Activated CD8-positive, alpha-beta memory T cell treated with anti-CD3 and anti-CD28 coated beads, Interleukin-2, amount 50 U/mL, for 24 hours (primary cell): ENCODE measurements around the gene RELL1.

Experiments
- DNase-seq: peaks from one replicate; pipeline ENCODE4 v3.0.0-alpha.2; 2020; ENCODE audit errors: extremely low read depth

The RELL1 gene

DNA sequence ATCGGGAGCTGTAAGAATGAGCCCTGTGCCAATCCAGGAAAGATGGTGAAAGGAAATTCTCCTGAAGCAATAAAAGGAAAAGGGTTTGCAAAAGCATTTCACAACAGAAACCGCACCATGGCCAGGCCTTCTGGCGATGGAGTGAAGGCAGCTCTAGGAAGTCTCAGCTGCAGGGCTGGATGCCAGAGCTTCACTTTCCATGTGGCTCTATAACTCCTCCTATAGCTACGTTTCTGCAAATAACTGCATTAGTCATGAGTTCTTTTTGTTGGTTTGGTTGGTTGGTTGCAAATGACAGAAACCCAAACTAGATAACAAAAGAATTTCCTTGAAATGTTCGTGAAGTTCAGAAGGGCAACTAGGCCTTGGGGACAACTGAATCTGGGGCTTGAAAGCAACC is 84.6 kb downstream of the RELL1 start:
- DNase-seq = no peak

DNA sequence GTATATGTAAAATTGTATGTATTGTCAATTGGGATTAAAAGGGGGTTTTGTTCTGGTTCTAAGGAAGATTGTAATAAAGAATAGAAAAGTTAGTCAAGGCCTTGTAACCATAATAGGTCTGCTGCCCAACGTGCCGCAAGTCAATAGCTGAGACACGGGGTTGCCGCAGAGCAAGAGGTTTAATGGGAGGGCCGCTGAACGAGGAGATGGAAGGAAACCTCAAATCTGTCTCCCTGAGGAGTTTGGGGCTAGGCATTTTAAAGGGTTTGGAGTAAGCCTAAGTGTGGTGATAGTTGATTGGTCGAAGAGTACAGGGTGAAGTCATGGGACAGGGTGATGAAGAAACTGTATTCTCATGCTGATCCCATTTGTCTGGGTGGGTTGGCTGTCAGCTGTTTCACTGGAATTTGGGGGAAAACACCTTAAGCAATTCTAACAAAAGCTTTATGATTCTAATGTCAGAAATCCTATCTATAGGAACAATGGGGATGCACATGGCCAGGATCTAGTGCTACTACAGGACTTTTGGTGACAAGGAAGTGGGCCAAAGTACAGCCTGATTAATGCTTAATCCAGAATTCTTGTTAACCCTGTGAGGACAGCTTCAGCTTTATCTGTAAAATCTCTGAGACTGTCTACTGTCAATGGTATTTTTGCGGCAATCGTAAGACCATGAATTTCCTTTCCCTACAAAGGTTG is 86.9 kb downstream of the RELL1 start:
- DNase-seq = no peak

DNA sequence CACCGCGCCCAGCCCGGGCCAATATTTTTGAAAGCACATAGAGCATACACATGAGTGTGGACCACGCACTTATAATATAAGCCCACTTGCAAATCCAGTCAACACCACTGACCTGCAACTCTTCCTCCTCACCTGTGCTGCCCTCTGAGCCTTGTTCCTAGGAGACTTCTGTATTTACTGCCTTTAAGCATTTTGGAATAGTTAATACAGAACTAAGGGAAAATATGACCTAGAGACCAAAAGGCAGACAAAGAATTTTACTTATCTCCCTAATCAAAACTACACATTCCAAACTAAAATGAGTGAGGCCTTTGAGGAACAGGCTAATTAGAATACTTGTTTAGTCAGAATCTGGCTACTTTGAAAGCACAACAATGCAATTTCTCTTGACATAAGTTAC is 89.1 kb downstream of the RELL1 start:
- DNase-seq = no peak

DNA sequence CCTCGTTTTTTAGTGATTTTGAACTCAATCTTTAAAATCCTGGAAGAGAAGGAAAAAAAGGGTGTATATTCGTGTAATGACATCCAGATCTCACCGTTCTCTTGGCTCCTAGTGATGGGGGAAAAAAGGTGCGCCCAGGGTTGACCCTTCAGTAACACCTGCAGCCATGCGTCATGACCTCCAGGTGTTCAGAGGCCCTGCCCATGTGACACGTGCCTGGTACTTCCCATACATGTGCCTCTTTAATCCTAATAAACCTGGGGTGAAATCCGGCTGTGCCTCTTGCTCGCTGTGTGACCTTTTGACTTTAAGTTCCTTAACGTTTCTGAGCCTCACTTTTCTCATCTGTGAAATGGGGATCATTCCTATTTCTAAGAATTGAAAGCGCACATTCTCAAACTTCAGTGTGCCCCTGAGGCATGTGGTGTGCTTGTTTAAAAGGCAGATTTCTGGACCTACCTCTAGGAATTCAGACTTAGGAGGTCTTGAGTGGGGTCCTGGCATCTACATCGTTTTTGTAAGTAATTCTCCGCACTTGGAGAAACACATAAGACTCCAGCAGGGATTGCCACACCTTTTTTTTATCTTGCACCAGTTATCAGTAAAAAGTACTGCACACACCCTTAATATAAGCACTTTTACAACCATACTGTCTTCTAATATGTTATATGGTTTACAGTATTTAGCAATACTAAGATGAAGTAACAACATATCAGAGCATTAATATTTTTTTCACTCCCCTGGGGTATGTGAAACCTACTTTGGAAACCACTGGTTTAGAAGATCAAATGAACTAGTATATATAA is 90.1 kb downstream of the RELL1 start:
- no peak for DNase-seq

DNA sequence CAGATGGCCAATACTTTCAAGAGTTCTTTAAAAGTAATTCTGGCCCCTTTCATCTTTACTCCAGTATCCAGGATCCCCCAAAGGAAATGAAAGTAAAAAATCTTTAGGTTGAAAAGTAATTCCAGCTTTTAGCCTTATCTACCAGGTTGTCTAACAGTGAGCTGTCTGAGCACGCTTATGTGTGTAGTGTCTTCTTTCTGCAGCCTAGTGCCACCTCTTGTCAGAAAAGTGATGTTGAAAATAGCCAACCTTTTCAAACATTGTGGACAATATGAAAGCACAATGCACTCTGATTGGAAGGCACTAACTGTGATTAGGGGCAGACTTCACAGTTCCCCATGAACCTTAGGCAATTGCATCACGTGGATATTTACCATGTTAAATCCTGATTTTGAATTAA is 92.1 kb downstream of the RELL1 start:
- DNase-seq = no peak

DNA sequence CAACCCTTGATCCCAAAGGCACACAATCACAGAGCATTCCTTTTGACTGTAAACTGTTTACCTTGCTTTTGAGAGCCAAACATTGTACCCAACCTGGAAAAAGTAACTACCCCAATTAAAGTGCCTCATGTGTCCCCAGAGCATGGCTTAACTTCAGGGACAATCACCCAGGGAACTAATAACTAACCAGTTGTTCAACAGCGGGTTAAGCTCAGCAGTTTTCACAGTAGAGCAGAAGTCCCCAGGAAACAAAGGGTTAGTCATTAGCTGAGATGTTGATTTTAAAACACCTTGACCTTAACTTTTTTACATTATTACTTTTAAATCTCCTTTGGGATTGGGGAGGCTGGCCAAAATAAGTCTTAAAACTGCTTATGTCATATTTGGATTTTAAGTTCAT is 94.8 kb downstream of the RELL1 start:
- DNase-seq = no peak

DNA sequence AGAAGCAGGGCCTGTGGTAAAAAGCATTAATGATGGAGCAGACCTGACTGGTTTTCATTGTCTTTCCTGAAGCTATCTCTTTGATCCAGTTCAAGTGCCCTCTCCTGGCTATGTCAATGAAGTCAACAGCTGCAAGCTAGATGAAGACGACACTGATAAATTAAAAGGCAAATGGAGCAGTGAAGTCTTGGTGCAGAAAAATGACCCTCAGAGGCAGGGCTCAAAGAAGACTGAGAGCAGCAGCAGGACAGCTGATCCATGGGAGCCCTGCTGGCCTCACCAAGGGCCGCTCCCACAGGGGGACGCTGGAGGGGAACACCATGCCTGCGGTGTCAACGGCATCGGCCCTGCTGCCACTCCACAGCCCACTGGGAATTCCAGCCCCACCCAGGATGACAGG is 96.2 kb downstream of the RELL1 start:
- DNase-seq = no peak

DNA sequence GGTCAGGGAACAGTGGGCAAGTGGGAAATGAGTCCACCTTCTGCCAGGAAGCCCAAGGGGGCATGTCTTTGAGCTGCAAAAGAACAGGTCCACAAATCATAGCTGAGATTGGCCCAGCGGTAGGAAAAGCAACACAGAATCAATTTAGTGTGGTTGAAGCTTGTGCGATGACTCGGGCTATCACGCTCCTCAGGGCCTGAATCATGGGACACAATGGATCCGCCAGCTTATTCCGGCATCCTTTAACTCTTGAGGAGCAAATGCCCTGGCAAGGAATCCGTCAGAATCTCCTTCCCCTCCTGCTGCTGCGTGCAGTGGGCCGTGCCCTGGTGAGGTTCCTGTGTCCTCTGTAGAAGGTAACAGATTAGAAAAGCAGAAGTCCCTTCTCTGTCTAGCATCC is 98.0 kb downstream of the RELL1 start:
- no peak for DNase-seq

DNA sequence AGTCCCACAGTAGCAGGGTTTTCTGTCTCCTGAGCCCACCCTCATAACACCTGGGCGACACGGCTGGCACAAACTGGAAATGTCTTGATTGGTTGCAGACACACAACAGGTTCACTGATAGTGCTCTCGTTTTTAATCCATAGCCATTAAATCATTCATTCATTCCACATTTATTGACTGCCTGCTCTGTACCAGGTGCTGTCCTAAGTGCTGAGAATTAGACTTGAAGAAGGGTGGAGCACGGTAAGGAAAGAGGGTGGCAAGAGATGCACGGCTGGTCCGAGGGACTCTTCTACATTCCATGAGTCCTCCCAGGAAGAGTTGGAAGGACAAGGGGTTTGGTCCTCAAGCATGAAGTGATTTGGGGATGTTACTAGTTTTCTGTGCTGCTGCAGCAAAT is 100.0 kb downstream of the RELL1 start:
- no peak for DNase-seq

DNA sequence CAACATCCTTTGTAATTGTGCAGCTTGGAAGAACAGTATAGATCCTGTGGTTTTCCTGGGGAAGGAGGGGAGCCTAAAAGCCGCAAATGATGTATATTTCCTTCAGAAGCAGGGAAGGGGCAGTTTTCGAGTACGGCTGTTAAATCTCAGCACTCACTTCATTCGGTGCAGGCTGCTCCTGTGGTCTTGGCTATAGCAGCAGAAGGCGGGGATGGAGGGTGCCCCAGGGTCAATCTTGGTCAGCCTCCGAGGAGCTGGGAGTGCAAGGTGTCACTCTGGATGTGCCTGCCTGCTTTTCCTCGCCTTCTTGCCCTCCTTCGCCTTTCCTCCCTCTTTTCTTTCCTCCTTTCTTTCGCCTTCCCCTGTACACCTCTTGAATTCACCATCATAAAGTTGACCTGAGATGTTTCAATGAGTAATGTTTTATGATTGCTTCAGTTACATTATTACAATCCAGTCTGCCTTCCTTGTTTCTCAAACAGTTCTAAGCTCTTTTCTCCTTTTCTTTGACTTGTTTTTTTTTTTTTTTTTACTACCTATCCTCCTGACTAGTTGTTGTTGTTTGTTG is 101.6 kb downstream of the RELL1 start:
- no peak for DNase-seq

DNA sequence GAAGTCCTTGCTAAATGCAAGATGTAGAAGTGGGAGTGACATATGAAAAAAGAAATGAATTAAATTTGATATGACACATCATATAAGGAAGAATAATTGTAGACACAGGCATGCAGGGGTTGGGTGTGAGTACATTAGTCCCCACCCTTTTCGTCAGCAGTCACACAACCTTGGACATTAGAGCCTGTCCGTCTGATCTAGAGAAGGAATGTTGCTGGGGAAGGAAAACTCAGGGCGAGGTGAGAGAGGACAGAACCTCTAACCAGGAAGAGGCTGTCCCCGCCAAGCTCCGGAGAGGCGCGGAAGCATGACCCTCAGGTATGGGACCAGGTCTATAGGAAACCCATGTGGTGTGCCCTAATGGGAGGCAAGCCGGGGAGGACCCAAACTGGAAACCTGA is 102.1 kb downstream of the RELL1 start:
- no peak for DNase-seq

DNA sequence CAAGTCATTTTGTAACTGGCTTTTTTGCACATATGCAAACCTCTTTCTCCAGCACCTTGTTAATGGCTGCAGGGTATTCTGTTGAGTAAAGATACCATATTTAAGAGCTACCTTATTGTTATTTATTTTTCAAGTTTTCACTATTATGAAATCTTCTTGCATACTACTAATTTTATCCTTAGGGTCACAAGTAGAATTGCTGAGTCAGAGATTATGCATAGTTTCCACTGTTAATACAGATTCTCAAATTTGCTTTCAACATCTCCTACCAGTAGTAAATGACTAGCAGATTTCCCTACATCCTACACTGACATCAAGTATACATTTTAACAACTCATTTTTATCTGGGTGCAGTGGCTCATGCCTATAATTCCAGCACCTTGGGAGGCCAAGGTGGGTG is 112.6 kb downstream of the RELL1 start:
- DNase-seq = no peak

DNA sequence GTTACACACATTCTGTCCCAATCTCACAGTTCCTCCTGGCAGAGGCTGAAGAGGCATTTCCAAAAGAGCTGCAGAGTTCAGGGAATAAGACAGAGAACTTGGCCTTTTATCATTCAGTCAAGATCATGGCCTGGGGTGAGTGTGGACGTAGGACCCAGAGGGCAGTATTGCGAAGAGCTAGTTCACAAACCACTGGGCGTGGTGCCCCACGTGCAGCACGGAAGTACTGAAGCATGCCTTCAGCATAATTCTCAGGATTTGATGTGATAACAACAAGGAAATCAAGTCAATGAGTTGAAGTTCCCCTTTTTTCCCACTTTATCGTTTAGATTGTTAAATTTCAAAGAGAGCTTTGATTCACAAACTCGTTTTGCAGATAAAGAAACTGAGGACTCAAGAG is 117.7 kb downstream of the RELL1 start:
- DNase-seq = no peak

DNA sequence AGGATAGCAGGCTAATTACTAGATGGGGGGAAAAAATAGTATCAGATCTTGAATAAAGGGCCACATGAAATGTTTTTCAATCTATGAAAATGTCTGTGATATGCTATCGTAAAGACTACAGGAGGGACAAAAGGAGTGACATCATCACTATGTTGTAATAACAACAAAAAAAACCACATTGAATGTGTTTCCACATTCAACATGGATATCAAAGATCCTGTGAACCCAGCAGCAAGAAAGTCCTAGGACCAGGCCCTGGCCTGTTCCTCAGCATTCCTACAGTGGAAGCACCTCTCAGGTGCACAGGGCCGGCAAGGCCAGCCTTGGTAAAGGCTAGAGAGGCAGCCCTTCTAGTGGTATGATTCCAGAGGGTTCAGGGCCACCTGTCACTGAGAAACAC is 118.3 kb downstream of the RELL1 start:
- DNase-seq = no peak

DNA sequence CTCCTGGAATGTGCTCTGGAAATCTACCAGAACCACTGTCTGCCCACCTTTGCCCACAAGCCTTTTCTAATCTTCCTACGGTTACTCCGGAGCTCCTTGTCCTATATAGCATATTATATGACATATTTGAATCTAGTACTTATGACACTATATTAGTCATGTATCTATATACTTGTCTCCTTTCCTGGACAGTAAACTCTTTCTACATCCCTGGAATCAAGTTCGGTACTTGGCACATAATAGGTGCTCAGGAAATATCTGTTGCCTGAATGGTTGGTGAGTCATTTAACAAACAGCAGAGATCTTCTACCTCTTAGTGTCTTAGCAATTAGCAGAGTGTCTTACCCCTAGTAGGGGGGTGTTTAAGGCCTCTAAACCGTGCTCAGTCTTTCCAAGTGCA is 123.6 kb downstream of the RELL1 start:
- no peak for DNase-seq

DNA sequence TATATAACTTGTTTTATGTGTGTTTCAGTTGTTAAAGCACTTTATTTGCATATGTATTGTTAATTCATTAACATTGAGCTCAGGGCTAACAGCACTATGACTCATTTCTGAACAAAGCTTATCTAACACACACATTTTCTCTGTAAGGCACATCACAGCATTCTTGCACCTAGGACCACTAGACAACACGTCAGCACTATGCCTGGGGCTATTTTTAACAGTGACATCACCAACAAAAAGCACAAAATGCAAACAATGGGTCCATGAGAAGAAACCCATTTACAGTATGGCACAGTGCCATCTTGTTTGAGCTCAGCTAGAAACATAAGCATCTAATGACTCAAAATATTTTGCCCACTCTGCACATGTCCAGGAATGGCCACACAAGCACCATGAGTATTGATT is 124.4 kb downstream of the RELL1 start:
- DNase-seq = no peak

DNA sequence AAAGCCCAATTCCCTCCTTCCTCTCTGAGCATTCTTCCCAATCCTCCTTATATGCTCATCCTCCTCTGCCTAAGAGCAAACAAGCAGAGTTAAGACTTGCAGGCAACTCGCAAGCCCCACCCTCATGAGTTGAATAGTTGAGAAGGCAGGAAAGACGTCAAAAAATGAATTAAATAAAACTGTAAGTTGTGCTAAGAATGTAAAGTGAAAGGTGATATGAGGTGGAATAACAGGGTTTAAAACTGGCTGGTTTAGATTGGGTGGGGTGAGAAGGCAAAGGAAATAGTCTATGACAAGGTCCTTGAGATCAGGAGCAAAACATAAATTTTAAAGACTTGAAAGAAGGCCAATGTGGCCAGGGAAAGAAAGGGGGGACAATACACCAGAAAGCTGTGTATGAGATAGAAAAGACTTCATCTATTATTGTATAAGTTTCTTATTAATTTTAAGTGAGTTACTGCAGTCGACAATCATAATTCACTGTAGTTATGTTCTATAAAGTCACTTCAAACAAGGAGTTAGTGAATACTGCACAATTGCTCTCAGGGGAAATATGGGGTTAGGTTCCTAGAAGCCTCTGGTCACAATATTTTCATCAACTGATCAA is 124.9 kb downstream of the RELL1 start:
- no peak for DNase-seq
